Adrenal gland (tissue), 12 donors: ENCODE data around the gene B3GNT8. TPM values are rescaled to one million over a fixed set of nuclear protein-coding genes. Genes with fewer than 3 reads are reported as not detected.
A peak's percentile ranks its signal among the peaks of the same experiment; 100 is the strongest.

Experiments
- DNase-seq, 7 donors: peaks; one replicate each; pipeline ENCODE4 v3.0.0-alpha.2; 2019 to 2020
- H3K27ac ChIP-seq, 5 donors: fragments of 200-600 bp; sonication (generic) in 4 of 5; 1 replicate in 3 of 5; 2 replicates in 2 of 5; pipeline versions ENCODE4 v1.5.1 to v1.8.0; 2016 to 2020; ENCODE audit warnings: mild to moderate bottlenecking in 1 of 5
- H3K27me3 ChIP-seq: fragments of 200-600 bp; 2 replicates; pipeline ENCODE4 v1.8.0; 2021
- H3K36me3 ChIP-seq, 2 donors: fragments of 200-600 bp; replicated peaks in 1 of 2; 1 replicate in 1 of 2; 2 replicates in 1 of 2; pipeline versions ENCODE4 v1.5.1 to v1.8.0; 2018 to 2022
- H3K4me1 ChIP-seq, 2 donors: fragments of 200-600 bp; replicated peaks in 1 of 2; 1 replicate in 1 of 2; 2 replicates in 1 of 2; pipeline versions ENCODE4 v1.5.1 to v1.8.0; 2018 to 2021
- H3K4me3 ChIP-seq, 4 donors: fragments of 200-600 bp; sonication (generic) in 3 of 4; one replicate each; pipeline ENCODE4 v1.5.1; 2016 to 2018
- H3K9me3 ChIP-seq, 3 donors: fragments of 200-600 bp; sonication (generic) in 1 of 3; replicated peaks in 1 of 3; 1 replicate in 2 of 3; 2 replicates in 1 of 3; pipeline versions ENCODE4 v1.5.1 to v1.8.0; 2016 to 2021
- CTCF ChIP-seq, 6 experiments: fragments of 450-650 bp in 4 of 6; fragments of 200-600 bp in 2 of 6; sonication (generic) in 1 of 6; IDR thresholded peaks; 1 replicate in 5 of 6; 2 replicates in 1 of 6; pipeline versions ENCODE4 v1.5.1 to v1.8.0; 2016 to 2021; ENCODE audit warnings: antibody characterized with exemption in 6 of 6, mild to moderate bottlenecking in 2 of 6, moderate library complexity in 1 of 6
- POLR2A ChIP-seq, 2 donors: fragments of 450-650 bp; IDR thresholded peaks; one replicate each; pipeline ENCODE4 v1.6.1; 2017; ENCODE audit warnings: antibody characterized with exemption in 2 of 2, mild to moderate bottlenecking in 2 of 2, moderate library complexity in 1 of 2
- WGBS, 4 donors: extraction: QIAGEN DNeasy Blood & Tissue Kit in 2 of 4; methylation state at CpG; one replicate each; pipeline versions ENCODE4 v1.1.5 to v1.1.7; 2013 to 2017; 5-methylcytosine and 5-hydroxymethylcytosine counted together
- intact Hi-C, 2 donors: fragments of 100-400 bp; cut with DNase I; formaldehyde crosslinking; loops; one replicate each; pipeline versions ENCODE4 v1.14.1 to v1.15.0; 2022 to 2023
- polyA plus RNA-seq, 3 donors: library from polyadenylated mRNA; stranded (reverse); fragments of 200-250 nt in 2 of 3; fragments of 350-450 nt in 1 of 3; fragmentation: Illumina TruSeq in 1 of 3; extraction: RNeasy Lipid Tissue Mini Kit (QIAGEN cat#74804) in 1 of 3; gene quantifications; one replicate each; pipeline ENCODE4 v1.2.3, GENCODE V29; 2013 to 2014
- total RNA-seq, 9 donors: library from RNA; depleted of rRNA in 4 of 9; stranded (reverse); fragments of >200 nt in 4 of 9; fragments of 120-200 nt in 1 of 9; fragmentation: NEBNext Ultra II Directional in 1 of 9; extraction: Animal tissue kit (Norgen Biotek cat#: 25700) in 1 of 9; gene quantifications; one replicate each; pipeline versions ENCODE4 v1.1.0 to v1.2.4, GENCODE V29; 2013 to 2023
- donor health status: healthy with polysubstance abuse.
- donor health status: Bipolar disorder and iron deficiency.
- donor health status: DM: yes; HTN: yes; CAD: no.
- donor health status: DM: no; HTN: no; CAD: no.
- donor health status: DM: no; HTN: no; CAD: no.
- donor health status: DM: yes; HTN: yes; CAD: no.

B3GNT8 gene
- total and polyA plus RNA-seq, 12 donors = 0.15 to 6.5 (median 2.0) TPM

- Histone ChIP-seq H3K36me3 (no peaks in the 10 kb centered on the region), H3K4me3 (no peak overlapping the region), H3K27ac (no peak overlapping the region), H3K27me3 (no peaks in the 10 kb centered on the region), H3K9me3 (no peaks in the 10 kb centered on the region), H3K4me1 (peaks cover 11 to 20% of the 10 kb centered on the region in 2 donors)
- 76 to 90% (median 83%) methylated on average over 3 of the region's 3 CpGs for WGBS, 4 donors
- TF ChIP-seq CTCF (IDR thresholded peaks at IDR 0.05) = no peak
- TF ChIP-seq POLR2A (IDR thresholded peaks at IDR 0.05) = no peak
- DNase-seq = no peak
- intact Hi-C loops = no loop called here
Observed at GRCh38 chr19:41402010-41402409, 25.2 kb downstream of the B3GNT8 start.

- Histone ChIP-seq H3K9me3 (no peaks in the 10 kb centered on the region), H3K36me3 (no peaks in the 10 kb centered on the region), H3K27ac (no peak overlapping the region), H3K27me3 (no peaks in the 10 kb centered on the region), H3K4me1 (peaks cover 16 to 24% of the 10 kb centered on the region in 2 donors), H3K4me3 (no peak overlapping the region)
- TF ChIP-seq POLR2A (IDR thresholded peaks at IDR 0.05) = no peak
- no peak for TF ChIP-seq CTCF (IDR thresholded peaks at IDR 0.05)
- 64 to 84% (median 76%) methylated on average over 4 of the region's 4 CpGs for WGBS, 4 donors
- intact Hi-C loops = no loop called here
- DNase-seq = no peak
Observed at GRCh38 chr19:41401483-41401882, 25.7 kb downstream of the B3GNT8 start.

- WGBS, 4 donors = 80 to 94% (median 88%) methylated on average over 2 of the region's 2 CpGs
- Histone ChIP-seq H3K4me3 (no peak overlapping the region), H3K4me1 (peaks cover 20 to 26% of the 10 kb centered on the region in 2 donors), H3K9me3 (no peaks in the 10 kb centered on the region), H3K27ac (no peak overlapping the region), H3K36me3 (no peaks in the 10 kb centered on the region), H3K27me3 (no peaks in the 10 kb centered on the region)
- no peak for DNase-seq
- intact Hi-C loops = no loop called here
- TF ChIP-seq CTCF (IDR thresholded peaks at IDR 0.05) (no peak), POLR2A (IDR thresholded peaks at IDR 0.05) (no peak)
Observed at GRCh38 chr19:41399525-41399924, 27.6 kb downstream of the B3GNT8 start.

- DNase-seq = no peak
- Histone ChIP-seq H3K9me3 (no peaks in the 10 kb centered on the region), H3K4me3 (no peak overlapping the region), H3K27me3 (no peaks in the 10 kb centered on the region), H3K27ac (peak overlapping the region in 1 of 5 donors; percentile 3), H3K36me3 (no peaks in the 10 kb centered on the region), H3K4me1 (peaks cover 20 to 26% of the 10 kb centered on the region in 2 donors)
- no peak for TF ChIP-seq CTCF (IDR thresholded peaks at IDR 0.05)
- TF ChIP-seq POLR2A (IDR thresholded peaks at IDR 0.05) = no peak
- intact Hi-C loops = no loop called here
- 56 to 78% (median 73%) methylated on average over 3 of the region's 3 CpGs for WGBS, 4 donors
Observed at GRCh38 chr19:41399091-41399490, 28.1 kb downstream of the B3GNT8 start.
